DND-41 (cell line): Measurements from ENCODE around the gene TMEM163.

ENCODE experiments used
- CTCF ChIP-seq: IDR thresholded peaks from 2 replicates; pipeline ENCODE4 v1.5.1; 2012; ENCODE audit warnings: borderline replicate concordance, low read length, moderate library complexity, mild to moderate bottlenecking; ENCODE audit not compliant: poor library complexity, severe bottlenecking; ENCODE audit errors: extremely low read depth
- EZH2 ChIP-seq: IDR thresholded peaks from 3 replicates; pipeline ENCODE4 v1.6.1; 2012; ENCODE audit warnings: borderline replicate concordance, low read depth, mild to moderate bottlenecking, moderate library complexity, low read length, inconsistent platforms; ENCODE audit not compliant: severe bottlenecking

DNA sequence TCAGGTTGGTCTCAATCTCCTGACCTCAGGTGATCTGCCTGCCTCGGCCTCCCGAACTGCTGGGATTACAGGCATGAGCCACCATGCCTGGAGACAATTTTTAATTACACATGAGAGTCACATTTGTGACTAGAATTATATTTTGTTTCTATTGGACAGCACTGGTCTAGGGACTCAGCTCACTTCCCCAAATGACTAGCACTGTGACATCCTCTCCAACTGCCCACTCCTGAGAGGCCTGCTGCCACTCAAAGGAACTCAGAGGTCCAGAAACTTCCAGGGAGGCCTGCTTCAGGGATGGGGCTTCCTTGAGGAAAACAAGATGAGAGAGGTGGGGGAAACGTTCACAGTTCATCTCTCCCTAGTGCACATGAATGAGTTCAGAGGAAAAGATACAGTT lies 29.5 kb downstream of the TMEM163 start:
- TF ChIP-seq CTCF = no peak
- no peak for TF ChIP-seq EZH2
